GM11168 (cell line): ENCODE measurements around the gene ERBB3.

Experiments
- in situ Hi-C: fragments of 300-500 bp; cut with MboI; formaldehyde crosslinking; loops from one replicate; pipeline ENCODE4 v1.12.0; 2022; ENCODE audit warnings: low sequenced_read_pairs; ENCODE audit not compliant: unreplicated experiment

The ERBB3 gene

GRCh38 chr12:56128670-56129205 is 48.8 kb downstream of the ERBB3 start:
- in situ Hi-C loops = no loop called here

GRCh38 chr12:56129206-56129941 is 49.4 kb downstream of the ERBB3 start:
- in situ Hi-C loops = no loop called here

- in situ Hi-C loops = no loop called here
Observed at GRCh38 chr12:56129942-56130495, 50.1 kb downstream of the ERBB3 start.

GRCh38 chr12:56130876-56131275 is 50.9 kb downstream of the ERBB3 start:
- in situ Hi-C loops = no loop called here

- in situ Hi-C loops = no loop called here
Observed at GRCh38 chr12:56134897-56135296, 54.9 kb downstream of the ERBB3 start.

- in situ Hi-C loops = no loop called here
Observed at GRCh38 chr12:56137853-56138571, 58.0 kb downstream of the ERBB3 start.

DNA sequence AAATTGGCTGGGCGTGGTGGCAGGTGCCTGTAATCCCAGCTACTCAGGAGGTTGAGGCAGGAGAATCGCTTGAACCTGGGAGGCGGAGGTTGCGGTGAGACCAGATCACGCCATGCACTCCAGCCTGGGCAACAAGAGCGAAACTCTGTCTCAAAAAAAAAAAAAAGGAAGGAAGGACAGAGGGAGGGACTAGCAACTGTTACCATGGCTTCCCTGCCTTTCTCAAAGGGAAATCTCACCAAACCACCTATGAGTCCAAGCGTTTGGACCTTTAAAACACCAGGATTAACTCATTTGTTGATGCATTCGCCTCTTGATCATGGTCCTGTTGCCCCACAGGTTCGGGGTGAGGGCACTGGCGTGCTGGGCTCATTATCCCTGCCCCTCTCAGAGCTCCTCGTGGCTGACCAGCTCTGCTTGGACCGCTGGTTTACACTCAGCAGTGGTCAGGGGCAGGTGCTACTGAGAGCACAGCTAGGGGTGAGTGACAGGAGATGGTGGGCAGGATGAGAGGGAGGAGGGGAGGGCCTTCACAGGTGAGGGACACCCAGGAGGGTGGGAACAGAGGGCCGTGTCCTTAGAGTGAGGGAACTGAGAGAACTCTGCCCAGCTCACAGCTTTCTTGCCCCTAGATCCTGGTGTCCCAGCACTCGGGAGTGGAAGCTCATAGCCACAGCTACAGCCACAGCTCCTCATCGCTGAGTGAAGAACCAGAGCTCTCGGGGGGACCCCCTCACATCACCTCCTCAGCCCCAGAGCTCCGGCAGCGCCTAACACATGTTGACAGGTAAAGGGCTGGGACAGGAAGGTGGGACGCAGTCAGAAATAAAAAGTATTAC is 62.2 kb downstream of the ERBB3 start:
- in situ Hi-C loops = no loop called here

GRCh38 chr12:56143217-56143616 is 63.3 kb downstream of the ERBB3 start:
- in situ Hi-C loops = no loop called here

- in situ Hi-C loops = no loop called here
Observed at GRCh38 chr12:56143870-56144269, 63.9 kb downstream of the ERBB3 start.

- in situ Hi-C loops = no loop called here
Observed at GRCh38 chr12:56145217-56145616, 65.3 kb downstream of the ERBB3 start.

DNA sequence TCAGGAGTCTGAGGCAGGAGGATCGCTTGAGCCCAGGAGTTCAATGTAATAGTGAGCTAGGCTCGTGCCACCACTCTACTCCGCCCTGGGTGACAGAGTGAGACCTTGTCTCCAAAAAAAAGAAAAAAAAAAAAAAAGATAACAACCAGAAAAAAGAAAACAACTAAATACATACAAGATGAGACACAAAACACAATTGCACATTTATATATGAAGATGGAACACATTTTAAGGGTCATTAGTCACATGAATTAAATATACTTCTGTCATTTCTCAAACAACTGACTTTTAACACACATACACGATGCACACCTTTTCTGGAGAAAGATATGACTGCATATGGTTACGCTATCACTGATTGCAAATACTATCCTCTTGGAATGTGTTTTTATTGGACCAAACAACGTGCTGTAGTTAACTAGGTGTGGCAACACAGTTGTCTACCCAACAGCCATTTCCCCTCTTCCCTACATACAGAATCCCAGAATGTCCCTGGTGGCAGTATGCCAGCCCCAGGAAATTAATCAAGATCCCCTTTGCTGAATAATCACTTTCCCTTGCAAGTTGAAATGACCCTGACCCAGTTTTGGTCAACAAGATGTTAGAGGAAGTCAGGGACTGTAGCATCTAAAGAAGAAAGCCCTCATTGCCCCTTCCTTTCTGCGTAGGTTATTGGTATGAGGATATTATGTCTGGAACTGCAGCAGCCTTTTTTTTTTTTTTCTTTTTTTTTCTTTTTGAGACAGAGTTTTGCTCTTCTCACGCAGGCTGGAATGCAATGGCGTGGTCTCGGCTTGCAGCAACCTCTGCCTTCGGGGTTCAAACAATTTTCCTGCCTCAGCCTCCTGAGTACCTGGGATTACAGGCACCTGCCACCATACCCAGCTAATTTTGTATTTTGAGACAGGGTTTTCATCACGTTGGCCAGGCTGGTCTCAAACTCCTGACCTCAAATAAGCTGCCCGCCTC is 66.8 kb downstream of the ERBB3 start:
- in situ Hi-C loops = no loop called here

GRCh38 chr12:56150563-56150962 is 70.6 kb downstream of the ERBB3 start:
- in situ Hi-C loops = no loop called here

- in situ Hi-C loops = no loop called here
Observed at GRCh38 chr12:56151672-56152131, 71.7 kb downstream of the ERBB3 start.

DNA sequence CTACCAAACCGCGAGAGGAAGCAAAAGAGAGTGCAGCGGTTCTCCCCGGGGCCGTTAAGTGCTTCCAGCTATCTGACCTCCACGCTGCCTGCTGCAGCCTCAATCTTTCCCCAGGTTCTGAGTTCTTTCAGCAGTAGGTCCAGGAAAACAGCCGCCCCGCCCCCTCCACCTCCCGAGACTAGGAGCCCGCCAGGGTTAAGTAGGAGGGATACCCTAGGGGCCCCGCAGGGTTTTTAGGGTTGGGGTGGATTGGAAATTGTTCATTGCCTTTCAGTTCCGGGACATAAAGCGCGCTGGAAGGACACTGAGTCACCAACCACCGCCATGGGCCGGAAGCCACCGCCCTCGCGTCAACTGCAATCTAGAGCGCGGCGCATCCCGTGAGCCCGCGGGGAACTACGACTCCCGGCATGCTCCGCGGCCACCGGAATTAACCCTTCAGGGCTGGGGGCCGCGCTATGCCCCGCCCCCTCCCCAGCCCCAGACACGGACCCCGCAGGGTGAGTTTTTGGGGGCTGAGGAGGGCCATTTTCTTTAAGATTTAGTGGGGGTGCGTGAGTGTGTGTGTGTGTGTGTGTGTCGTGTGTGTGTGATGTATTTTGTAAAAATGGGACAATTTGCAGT is 72.3 kb downstream of the ERBB3 start, which contains the start of gene MYL6B:
Gene MYL6B (plus strand): TSS at position 456 of the 624 bp plus-strand sequence. CDS start 1,332 bp downstream, outside the sequence.
- in situ Hi-C loops = no loop called here
